SK-MEL-5 (cell line): ENCODE measurements around the gene RNASEL. TPM values are rescaled to one million over a fixed set of nuclear protein-coding genes. Genes with fewer than 3 reads are reported as not detected.
"Not testable (repeated sequence)": the region's sequence is repeated elsewhere in the genome, so short reads cannot be mapped to it uniquely, and the experiment has no call there.

ENCODE experiments used
- DNase-seq: peaks from one replicate; pipeline ENCODE4 v3.0.0-alpha.2; 2016; ENCODE audit warnings: low read depth, low spot score
- in situ Hi-C: cut with HindIII; loops from 2 replicates; pipeline ENCODE4 v1.10.0; 2016; ENCODE audit warnings: low sequenced_read_pairs, high pct_unique_total_duplicates, low pct_unique_long_range_greater_than_20kb
- small RNA-seq, 2 experiments: library from RNA; depleted of rRNA; stranded (forward); fragments of <200 nt; gene quantifications; one replicate each; pipeline ENCODE3, GENCODE V24; 2014
- total RNA-seq: library from RNA; depleted of rRNA; stranded (reverse); fragments of >200 nt; shearing (Covaris generic); gene quantifications from 2 replicates; pipeline ENCODE4 v1.2.3, GENCODE V29; 2014; rRNA removed

Gene RNASEL
- total RNA-seq, 1 experiment from 2014 or later: 6.6 TPM

DNA sequence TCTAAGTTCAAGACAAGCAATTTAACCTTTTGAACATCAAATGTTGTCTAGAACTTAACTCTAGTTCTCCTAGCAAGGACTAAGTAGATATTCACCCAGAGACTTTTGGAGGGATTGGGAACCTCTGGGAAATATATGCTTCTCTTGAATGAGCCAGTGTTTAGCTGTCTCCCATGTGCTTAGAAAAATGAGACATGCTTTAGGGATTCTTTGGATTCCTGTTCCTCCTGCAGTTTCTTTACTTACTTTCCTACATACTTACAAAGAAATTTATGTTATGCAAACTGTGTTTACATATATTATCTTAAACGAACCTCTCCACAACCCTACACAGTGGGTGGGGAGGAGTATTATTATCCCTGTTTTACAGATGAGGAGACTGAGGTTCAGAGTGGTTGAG lies 39.2 kb downstream of the RNASEL start:
- no peak for DNase-seq
- in situ Hi-C loops: no loop called here

DNA sequence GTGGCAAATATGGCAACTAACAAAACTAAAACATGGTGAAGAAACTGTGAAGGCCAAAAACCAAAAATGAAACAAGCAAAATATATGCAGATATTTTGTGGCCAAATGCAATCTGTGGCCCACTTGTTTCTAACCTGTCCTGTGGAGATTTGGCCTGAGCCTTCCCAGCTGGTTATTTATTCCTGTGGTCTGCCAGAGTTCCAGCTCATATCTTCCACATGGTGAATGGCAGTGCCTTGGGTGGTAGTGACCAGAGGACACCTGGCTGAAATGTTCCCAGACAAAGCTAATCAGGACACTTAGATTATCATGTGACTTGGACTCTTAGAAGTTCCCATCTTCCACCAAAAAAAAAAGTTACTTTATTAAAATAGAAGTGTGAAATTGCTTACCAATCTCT lies 39.7 kb downstream of the RNASEL start:
- in situ Hi-C loops: no loop called here
- DNase-seq: no peak

DNA sequence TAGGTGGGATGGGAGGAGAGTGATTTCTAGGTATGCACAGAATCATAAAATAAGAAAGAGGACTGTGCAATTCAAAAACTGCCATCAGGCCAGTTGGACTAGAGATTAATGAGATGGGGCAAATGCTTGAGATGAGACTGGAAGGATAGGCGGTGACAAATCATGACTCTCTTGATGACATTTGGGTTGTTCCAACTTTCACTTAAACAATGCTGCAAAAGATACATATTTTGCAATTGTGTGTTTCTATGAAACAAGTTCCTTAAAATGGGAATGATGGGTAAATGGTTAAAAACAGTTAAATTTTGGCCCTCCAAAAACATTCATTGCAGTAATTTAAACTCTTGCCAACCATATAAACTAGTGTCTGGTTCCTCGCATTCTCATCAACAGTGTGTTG lies 55.2 kb downstream of the RNASEL start:
- in situ Hi-C loops: no loop called here
- no peak for DNase-seq

DNA sequence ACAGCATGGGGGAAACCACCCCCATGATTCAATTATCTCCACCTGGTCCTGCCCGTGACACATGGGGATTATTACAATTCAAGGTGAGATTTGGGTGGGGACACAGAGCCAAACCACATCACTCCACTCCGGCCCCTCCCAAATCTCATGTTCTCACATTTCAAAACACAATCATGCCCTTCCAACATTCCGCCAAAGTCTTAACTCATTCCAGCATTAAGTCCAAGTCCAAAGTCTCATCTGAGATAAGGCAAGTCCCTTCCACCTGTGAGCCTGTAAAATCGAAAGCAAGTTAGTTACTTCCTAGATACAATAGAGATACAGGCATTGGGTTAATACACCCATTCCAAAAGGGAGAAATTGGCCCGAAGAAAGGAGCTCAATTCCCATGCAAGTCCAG lies 60.9 kb downstream of the RNASEL start:
- DNase-seq, in situ Hi-C loops: not testable (repeated sequence)

DNA sequence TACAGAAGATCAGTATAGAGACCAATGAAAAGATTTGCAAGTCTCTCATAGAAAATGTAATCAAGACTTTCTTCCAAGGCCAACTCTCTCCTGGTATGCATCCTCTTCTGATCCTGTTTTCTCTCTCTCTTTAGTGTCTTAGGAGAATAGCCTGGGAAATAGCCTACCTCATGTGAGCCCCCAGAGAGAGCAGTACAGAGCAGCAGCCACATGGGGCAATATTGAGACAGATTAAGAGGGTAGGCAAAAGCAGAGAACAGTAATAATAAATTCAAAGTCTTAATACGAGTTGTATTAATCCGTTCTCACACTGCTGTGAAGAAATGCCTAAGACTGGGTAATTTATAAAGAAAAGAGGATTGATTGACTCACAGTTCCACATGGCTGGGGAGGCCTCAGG lies 61.4 kb downstream of the RNASEL start:
- DNase-seq: peak; percentile 25
- in situ Hi-C loops: no loop called here

DNA sequence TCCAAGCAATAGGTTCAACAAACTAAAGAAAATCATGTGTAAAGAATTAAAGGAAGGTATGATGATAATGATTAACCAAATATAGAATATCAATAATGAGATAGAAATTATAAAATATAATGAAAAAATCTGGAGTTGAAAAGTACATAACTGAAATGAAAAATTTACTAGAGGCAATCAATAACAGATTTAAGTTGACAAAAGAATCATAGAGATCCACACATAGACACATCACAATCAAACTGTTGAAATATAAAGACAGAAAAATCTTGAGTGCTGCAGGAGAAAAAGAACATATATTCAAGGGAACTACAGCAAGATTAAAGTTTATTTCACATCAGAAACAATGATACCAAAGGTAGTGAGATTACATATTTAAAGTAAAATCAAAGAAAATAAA lies 63.7 kb downstream of the RNASEL start:
- no peak for DNase-seq
- in situ Hi-C loops: no loop called here

Small RNA genes within 50 kb of the gene (small RNA-seq; reads per million reads assigned to genes)
- gene RF00017: 0 reads per million in 2 experiments

Other genes starting within 250 kb of the RNASEL start
- gene GLUL, start 197.5 kb downstream of the RNASEL start, total RNA-seq: 262 and 278 TPM in 2 replicates
- gene TEDDM1, start 188.6 kb downstream of the RNASEL start, total RNA-seq: not detected in 2 replicates
- gene RGSL1, start 139.1 kb downstream of the RNASEL start, total RNA-seq: not detected in 2 replicates
- 0.16 and 0.24 TPM in 2 replicates for gene RGS16, start 15.1 kb upstream of the RNASEL start, total RNA-seq
- not detected in 2 replicates for gene RGS8, start 95.3 kb upstream of the RNASEL start, total RNA-seq
- gene NPL, start 200.5 kb upstream of the RNASEL start, total RNA-seq: 6.7 and 7.0 TPM in 2 replicates